H1 (cell line): Measurements from ENCODE around the gene IDE. TPM values are rescaled to one million over a fixed set of nuclear protein-coding genes. Genes with fewer than 3 reads are reported as not detected.

Experiments used
- MAFK ChIP-seq: IDR thresholded peaks from 2 replicates; pipeline ENCODE4 v1.6.1; 2012; ENCODE audit warnings: low read depth, mild to moderate bottlenecking, improper control_type of control experiment, low read length
- SRF ChIP-seq: IDR thresholded peaks from 2 replicates; pipeline ENCODE4 v1.6.1; 2011; ENCODE audit warnings: mild to moderate bottlenecking, low read depth, low read length, moderate library complexity
- USF2 ChIP-seq: IDR thresholded peaks from 2 replicates; pipeline ENCODE4 v1.6.1; 2011; ENCODE audit warnings: low read length, improper control_type of control experiment
- polyA plus RNA-seq, 7 experiments: library from polyadenylated mRNA; depleted of rRNA in 3 of 7; stranded (reverse) in 5 of 7; unstranded in 2 of 7; fragments of >200 nt in 5 of 7; fragments of 200-250 nt in 2 of 7; gene quantifications; 1 replicate in 5 of 7; 2 replicates in 1 of 7; 4 replicates in 1 of 7; pipeline versions ENCODE4 v1.2.1 to v1.2.3, GENCODE V29; 2011 to 2013; ENCODE audit warnings: missing spikeins in 2 of 7, mixed read lengths in 2 of 7
- total RNA-seq: library from RNA; stranded (reverse); fragmentation: NEBNext Ultra II Directional; extraction: Animal tissue kit (Norgen Biotek cat#: 25700); gene quantifications from 2 replicates; pipeline ENCODE4 v1.2.1, GENCODE V29; 2021

The IDE gene
- total and polyA plus RNA-seq, 2 of the 8 experiments (the other 6 are each of a cell fraction or from before 2014, with no cell fraction given): 12.7 to 52.7 TPM

GRCh38 chr10:92527716-92528115 is 46.2 kb downstream of the IDE start (continued):
- no peak for TF ChIP-seq USF2
- no peak for TF ChIP-seq SRF
- TF ChIP-seq MAFK: no peak
- TF ChIP-seq, all 59 proteins: peak for 0
